Midbrain (tissue), 1 donor: ENCODE results near the gene RNF207.

ENCODE experiments used
- DNase-seq: peaks from one replicate; lab custom pipeline; 2025; lab: John Stamatoyannopoulos, UW

RNF207 gene

GRCh38 chr1:6249739-6250689, 44.1 kb downstream of the RNF207 start:
- no peak for DNase-seq

GRCh38 chr1:6251233-6251632, 45.3 kb downstream of the RNF207 start:
- no peak for DNase-seq

- DNase-seq: no peak
Measured at GRCh38 chr1:6251681-6252373, 45.9 kb downstream of the RNF207 start.

GRCh38 chr1:6252374-6252710, 46.4 kb downstream of the RNF207 start:
- DNase-seq: no peak

- no peak for DNase-seq
Measured at GRCh38 chr1:6253380-6253779, 47.5 kb downstream of the RNF207 start.

- no peak for DNase-seq
Measured at GRCh38 chr1:6254691-6255090, 48.8 kb downstream of the RNF207 start.

GRCh38 chr1:6256645-6257044, 50.7 kb downstream of the RNF207 start:
- no peak for DNase-seq

- no peak for DNase-seq
Measured at GRCh38 chr1:6257541-6258069, 51.7 kb downstream of the RNF207 start.

GRCh38 chr1:6258675-6259074, 52.8 kb downstream of the RNF207 start:
- no peak for DNase-seq

- DNase-seq: peak; percentile 44
Measured at GRCh38 chr1:6259491-6260362, 53.8 kb downstream of the RNF207 start.

GRCh38 chr1:6260433-6260934, 54.6 kb downstream of the RNF207 start:
- DNase-seq: no peak

GRCh38 chr1:6260961-6261614, 55.2 kb downstream of the RNF207 start, which contains the start of gene GPR153:
TSS of gene GPR153 (minus strand) at chr1:6261098. CDS start at chr1:6254905, 6,193 bp downstream.
- no peak for DNase-seq

- no peak for DNase-seq
Measured at GRCh38 chr1:6261615-6261995, 55.7 kb downstream of the RNF207 start.

GRCh38 chr1:6262555-6263420, 56.9 kb downstream of the RNF207 start:
- no peak for DNase-seq

- DNase-seq: no peak
Measured at GRCh38 chr1:6263716-6264115, 57.8 kb downstream of the RNF207 start.

- no peak for DNase-seq
Measured at GRCh38 chr1:6265151-6265550, 59.2 kb downstream of the RNF207 start.

- no peak for DNase-seq
Measured at GRCh38 chr1:6266641-6267040, 60.7 kb downstream of the RNF207 start.

- no peak for DNase-seq
Measured at GRCh38 chr1:6267686-6268322, 61.9 kb downstream of the RNF207 start.

- DNase-seq: no peak
Measured at GRCh38 chr1:6268415-6268814, 62.5 kb downstream of the RNF207 start.

- DNase-seq: no peak
Measured at GRCh38 chr1:6269296-6269695, 63.4 kb downstream of the RNF207 start.
